K562 (cell line): ENCODE data around the gene HLA-DOB. TPM values are rescaled to one million over a fixed set of nuclear protein-coding genes. Genes with fewer than 3 reads are reported as not detected.
A peak's percentile ranks its signal among the peaks of the same experiment; 100 is the strongest.

Experiments used
- ARHGAP35 ChIP-seq: fragments of 450-650 bp; IDR thresholded peaks from 2 replicates; pipeline ENCODE4 v1.6.1; 2018; ENCODE audit not compliant: partially characterized antibody
- ATF3 ChIP-seq, 2 experiments: fragments of 450-650 bp in 1 of 2; sonication (generic) in 1 of 2; formaldehyde crosslinking in 1 of 2; IDR thresholded peaks in 1 of 2; conservative IDR thresholded peaks in 1 of 2; 2 replicates each; pipeline versions ENCODE4 v1.6.1 to v1.8.1; 2016 to 2023; ENCODE audit warnings: mild to moderate bottlenecking in 2 of 2, moderate library complexity in 2 of 2, inconsistent platforms in 1 of 2, missing genetic modification reagents in 1 of 2
- ETV1 ChIP-seq: fragments of 450-650 bp; conservative IDR thresholded peaks from 2 replicates; pipeline ENCODE4 v1.6.1; 2016; ENCODE audit warnings: missing genetic modification characterization, control low read depth, low read depth, missing compliant biosample characterization
- FOXK1 ChIP-seq: sonication (generic); formaldehyde crosslinking; IDR thresholded peaks from 2 replicates; pipeline ENCODE4 v1.8.0; 2022; ENCODE audit warnings: missing genetic modification reagents, mild to moderate bottlenecking, borderline replicate concordance
- HMG20B ChIP-seq: fragments of 250-450 bp; sonication (Bioruptor Pico); IDR thresholded peaks from 2 replicates; pipeline ENCODE4 v1.5.0; 2021; ENCODE audit warnings: mild to moderate bottlenecking
- KLF16 ChIP-seq: IDR thresholded peaks from 2 replicates; pipeline ENCODE4 v1.6.1; 2016; ENCODE audit warnings: antibody characterized with exemption
- MEF2D ChIP-seq: conservative IDR thresholded peaks from 2 replicates; pipeline ENCODE4 v1.6.1; 2016; ENCODE audit warnings: low read depth, missing genetic modification characterization, missing compliant biosample characterization
- MTA3 ChIP-seq: fragments of 450-650 bp; formaldehyde crosslinking; IDR thresholded peaks from 2 replicates; pipeline ENCODE4 v1.6.1; 2017; ENCODE audit warnings: mild to moderate bottlenecking, borderline replicate concordance
- MXI1 ChIP-seq: IDR thresholded peaks from 2 replicates; pipeline ENCODE4 v1.6.1; 2011; ENCODE audit warnings: low read depth, mild to moderate bottlenecking, improper control_type of control experiment, low read length
- PHB2 ChIP-seq: fragments of 450-650 bp; IDR thresholded peaks from 2 replicates; pipeline ENCODE4 v1.6.1; 2017; ENCODE audit warnings: low read depth
- POLR3A ChIP-seq: IDR thresholded peaks from 2 replicates; pipeline ENCODE4 v1.6.1; 2011; ENCODE audit warnings: borderline replicate concordance, mild to moderate bottlenecking, moderate library complexity; ENCODE audit not compliant: insufficient read length, insufficient read depth; ENCODE audit errors: extremely low read depth
- RAD21 ChIP-seq, 2 experiments: fragments of 250-450 bp in 1 of 2; fragments of 450-650 bp in 1 of 2; sonication (Bioruptor Pico) in 1 of 2; formaldehyde crosslinking in 1 of 2; IDR thresholded peaks in 1 of 2; conservative IDR thresholded peaks in 1 of 2; 2 replicates each; pipeline versions ENCODE4 v1.4.0 to v1.8.0; 2020 to 2022; ENCODE audit warnings: mild to moderate bottlenecking in 2 of 2, moderate library complexity in 1 of 2
- RB1 ChIP-seq: fragments of 450-650 bp; IDR thresholded peaks from 2 replicates; pipeline ENCODE4 v1.6.1; 2017; ENCODE audit warnings: low read depth, mild to moderate bottlenecking
- SMAD1 ChIP-seq: fragments of 150-350 bp; IDR thresholded peaks from 2 replicates; pipeline ENCODE4 v1.6.1; 2014; ENCODE audit warnings: low read length, low read depth; ENCODE audit not compliant: partially characterized antibody
- SMARCA4 ChIP-seq: fragments of 450-650 bp; IDR thresholded peaks from 2 replicates; pipeline ENCODE4 v1.6.1; 2016
- YY1 ChIP-seq, 3 experiments: IDR thresholded peaks; 2 replicates each; pipeline ENCODE4 v1.6.1; 2011; ENCODE audit warnings: low read length in 2 of 3, mild to moderate bottlenecking in 2 of 3, moderate library complexity in 2 of 3, borderline replicate concordance in 1 of 3, control low read depth in 1 of 3, low read depth in 1 of 3; ENCODE audit not compliant: insufficient read depth in 3 of 3, insufficient replicate concordance in 2 of 3, control insufficient read depth in 1 of 3, insufficient read length in 1 of 3; ENCODE audit errors: extremely low read depth in 1 of 3
- ZNF143 ChIP-seq: sonication (generic); formaldehyde crosslinking; IDR thresholded peaks from 2 replicates; pipeline ENCODE4 v1.9.0; 2022; ENCODE audit warnings: mild to moderate bottlenecking, missing genetic modification reagents
- ZNF609 ChIP-seq: sonication (generic); formaldehyde crosslinking; IDR thresholded peaks from 2 replicates; pipeline ENCODE4 v1.8.1; 2023; ENCODE audit warnings: missing genetic modification reagents, mild to moderate bottlenecking, borderline replicate concordance
- ZNF655 ChIP-seq: fragments of 250-450 bp; sonication (Bioruptor Pico); IDR thresholded peaks from 2 replicates; pipeline ENCODE4 v1.5.0; 2021
- polyA plus RNA-seq, 8 experiments: library from polyadenylated mRNA; depleted of rRNA in 4 of 8; stranded (reverse) in 5 of 8; unstranded in 3 of 8; fragments of >200 nt; fragmentation: Nextera tagmentation in 2 of 8; fragmentation: Illumina TruSeq in 1 of 8; extraction: Ambion mirVana in 2 of 8; extraction: Trizol in 1 of 8; gene quantifications; 2 replicates each; pipeline versions ENCODE4 v1.2.1 to v1.2.3, GENCODE V29; 2011 to 2014; ENCODE audit warnings: inconsistent platforms in 1 of 8, missing spikeins in 1 of 8
- total RNA-seq, 7 experiments: library from RNA; depleted of rRNA in 6 of 7; stranded (reverse); fragments of >200 nt in 6 of 7; fragmentation: Illumina TruSeq in 2 of 7; extraction: Trizol in 2 of 7; gene quantifications; 2 replicates each; pipeline versions ENCODE4 v1.2.1 to v1.2.3, GENCODE V29; 2011 to 2021; ENCODE audit warnings: low replicate concordance in 1 of 7

HLA-DOB gene
- total and polyA plus RNA-seq, 9 of the 15 experiments (the other 6 are each of a cell fraction or from before 2014, with no cell fraction given): 1.2 to 4.0 (median 2.5) TPM

GRCh38 chr6:32796848-32797776 lies 19.7 kb downstream of the HLA-DOB start (continued):
- TF ChIP-seq SMAD1 (peak; percentile 37), RB1 (peak; percentile 59; the same call in 1 of the 2 replicates), MEF2D (tag) (no peak), KLF16 (0 out of 2 replicates have a peak, but pooled peaks have one; percentile 20), ARHGAP35 (no peak), ZNF609 (no peak), MTA3 (no peak), SMARCA4 (no peak), HMG20B (CRISPR knock-in tag) (no peak), ETV1 (tag) (no peak), YY1 (IDR thresholded peaks at IDR 0.05; ENCODE audit: borderline replicate concordance in 1 of 3, control insufficient read depth in 1 of 3, extremely low read depth in 1 of 3, insufficient read depth in 3 of 3, insufficient read length in 1 of 3, insufficient replicate concordance in 2 of 3, low read depth in 1 of 3, low read length in 2 of 3) (peak in 1 of 3 experiments; percentile 18), ZNF655 (CRISPR knock-in tag) (no peak), ZNF143 (CRISPR knock-in tag) (no peak), RAD21 (CRISPR knock-in tag; conservative IDR thresholded peaks at IDR 0.05 in 1 of 2, IDR thresholded peaks at IDR 0.05 in 1 of 2) (peak; percentile 76 to 81), POLR3A (no peak), PHB2 (no peak), MXI1 (no peak), ATF3 (IDR thresholded peaks at IDR 0.05) (peak; percentile 59), ATF3 (CRISPR knock-in tag; conservative IDR thresholded peaks at IDR 0.05) (no peak), FOXK1 (CRISPR knock-in tag) (no peak)
